GM13976 (cell line): Measurements from ENCODE around the gene TSHZ3.

Experiments used
- DNase-seq: peaks from one replicate; pipeline ENCODE4 v3.0.0; 2012; ENCODE audit warnings: low spot score
- in situ Hi-C: fragments of 300-500 bp; cut with MboI; formaldehyde crosslinking; loops from one replicate; pipeline ENCODE4 v1.12.0; 2022; ENCODE audit warnings: low sequenced_read_pairs, mixed read lengths, inconsistent platforms; ENCODE audit not compliant: unreplicated experiment
- TF ChIP-seq, protein P1 (sequence below): IDR thresholded peaks from 2 replicates; pipeline ENCODE4 v1.5.1; 2012; ENCODE audit warnings: borderline replicate concordance, mild to moderate bottlenecking; ENCODE audit not compliant: insufficient read depth; ENCODE audit errors: extremely low read depth, missing control alignments, control extremely low read depth

The TSHZ3 gene

DNA sequence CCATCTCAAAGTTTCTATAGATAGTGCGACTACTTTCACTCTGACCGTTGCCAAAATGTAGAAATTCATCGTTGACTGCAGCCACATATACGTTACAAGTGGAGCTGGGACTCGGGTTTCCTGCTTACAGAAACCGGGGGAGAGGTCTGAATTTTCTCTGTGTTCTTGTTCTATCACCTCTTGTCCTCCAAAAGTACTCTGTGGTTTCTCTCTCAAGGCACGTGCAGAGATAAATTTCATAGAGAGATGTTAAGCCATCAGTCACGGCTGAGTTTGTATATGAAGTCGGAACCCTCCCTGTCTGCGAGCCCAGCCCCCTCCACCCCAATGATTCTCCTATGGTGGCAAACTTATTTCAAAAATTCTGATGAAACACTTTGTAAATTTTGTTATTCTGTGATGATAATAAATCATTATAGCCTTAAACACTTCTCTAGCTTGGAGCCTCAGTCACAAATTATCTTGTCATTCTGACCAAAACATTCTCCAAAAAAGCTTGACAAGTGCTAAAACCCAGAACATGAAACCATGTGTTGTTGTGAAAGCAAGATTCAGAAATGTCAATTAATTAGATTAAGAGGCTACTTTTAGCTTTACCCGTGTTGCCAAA, 87.5 kb downstream of the TSHZ3 start:
- in situ Hi-C loops: no loop called here
- TF ChIP-seq, protein P1, sequence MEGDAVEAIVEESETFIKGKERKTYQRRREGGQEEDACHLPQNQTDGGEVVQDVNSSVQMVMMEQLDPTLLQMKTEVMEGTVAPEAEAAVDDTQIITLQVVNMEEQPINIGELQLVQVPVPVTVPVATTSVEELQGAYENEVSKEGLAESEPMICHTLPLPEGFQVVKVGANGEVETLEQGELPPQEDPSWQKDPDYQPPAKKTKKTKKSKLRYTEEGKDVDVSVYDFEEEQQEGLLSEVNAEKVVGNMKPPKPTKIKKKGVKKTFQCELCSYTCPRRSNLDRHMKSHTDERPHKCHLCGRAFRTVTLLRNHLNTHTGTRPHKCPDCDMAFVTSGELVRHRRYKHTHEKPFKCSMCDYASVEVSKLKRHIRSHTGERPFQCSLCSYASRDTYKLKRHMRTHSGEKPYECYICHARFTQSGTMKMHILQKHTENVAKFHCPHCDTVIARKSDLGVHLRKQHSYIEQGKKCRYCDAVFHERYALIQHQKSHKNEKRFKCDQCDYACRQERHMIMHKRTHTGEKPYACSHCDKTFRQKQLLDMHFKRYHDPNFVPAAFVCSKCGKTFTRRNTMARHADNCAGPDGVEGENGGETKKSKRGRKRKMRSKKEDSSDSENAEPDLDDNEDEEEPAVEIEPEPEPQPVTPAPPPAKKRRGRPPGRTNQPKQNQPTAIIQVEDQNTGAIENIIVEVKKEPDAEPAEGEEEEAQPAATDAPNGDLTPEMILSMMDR: no peak

DNA sequence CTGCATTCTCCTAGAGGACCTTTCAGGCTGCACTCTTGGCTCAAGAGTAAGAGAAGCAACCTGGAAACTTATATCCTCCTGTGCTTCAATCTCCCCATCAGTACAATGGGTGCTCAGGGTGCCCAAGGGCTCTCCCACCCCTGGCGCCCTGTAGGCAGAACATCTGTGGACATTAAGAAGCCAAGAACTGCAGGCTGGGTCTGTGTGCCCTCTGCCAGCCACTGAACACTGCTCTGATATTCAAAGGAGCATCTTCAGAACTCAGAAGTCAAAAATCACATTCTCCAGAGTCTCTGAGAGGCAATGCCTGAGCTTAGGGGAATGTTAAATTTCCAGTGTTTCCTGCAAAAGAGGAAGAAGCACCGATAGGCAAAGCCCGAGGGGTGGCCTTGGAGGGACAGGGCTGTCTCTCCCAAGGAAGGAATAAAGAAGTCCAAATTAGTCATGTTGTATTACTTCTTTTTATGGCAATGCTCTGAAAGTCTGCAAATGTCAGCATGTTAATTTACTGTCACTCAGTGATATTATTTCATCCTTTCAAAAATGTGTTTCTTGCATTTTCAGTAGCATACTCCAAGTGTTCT, 88.1 kb downstream of the TSHZ3 start:
- no peak for DNase-seq
- TF ChIP-seq, protein P1: no peak
- in situ Hi-C loops: no loop called here

More for the DNA sequence above, 87.5 kb downstream of the TSHZ3 start:
- DNase-seq: no peak

DNA sequence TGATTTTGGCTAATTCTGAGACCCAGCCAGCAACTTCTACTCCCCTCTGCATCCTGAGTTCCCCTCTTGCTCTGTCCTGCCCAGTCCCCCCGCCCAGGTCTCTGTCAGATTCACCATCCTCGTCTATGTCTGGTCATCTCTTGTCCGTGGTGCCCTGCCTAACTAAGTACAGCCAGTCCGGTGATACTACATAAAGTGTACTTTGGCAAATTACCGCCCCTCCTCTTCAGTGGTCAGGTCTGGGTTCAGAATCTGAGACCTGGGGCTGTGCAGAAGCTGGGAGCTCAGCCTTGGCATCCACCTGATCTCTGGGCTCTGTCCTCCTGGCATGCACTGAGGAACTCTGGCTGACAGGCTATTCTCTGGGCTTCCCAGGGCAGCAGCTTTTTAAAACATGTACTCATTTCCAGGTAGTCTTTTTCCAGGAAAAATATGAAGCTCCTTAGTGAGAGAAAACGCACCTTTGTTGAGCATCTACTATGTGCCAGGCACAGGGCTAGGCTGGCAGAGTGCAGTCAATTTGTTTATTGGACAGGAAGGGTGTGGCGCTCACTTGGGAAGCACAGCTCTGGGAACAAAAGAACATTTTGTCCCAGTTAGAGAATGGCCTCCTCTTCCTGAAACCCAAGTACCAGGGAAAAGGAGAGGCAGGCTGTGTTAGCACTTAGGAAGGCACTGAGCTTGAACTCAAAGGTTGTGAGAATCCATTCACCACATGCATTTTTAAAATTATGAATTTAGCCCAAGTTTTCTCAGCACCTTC, 88.9 kb downstream of the TSHZ3 start:
- TF ChIP-seq, protein P1: no peak
- in situ Hi-C loops: no loop called here
- DNase-seq: no peak

DNA sequence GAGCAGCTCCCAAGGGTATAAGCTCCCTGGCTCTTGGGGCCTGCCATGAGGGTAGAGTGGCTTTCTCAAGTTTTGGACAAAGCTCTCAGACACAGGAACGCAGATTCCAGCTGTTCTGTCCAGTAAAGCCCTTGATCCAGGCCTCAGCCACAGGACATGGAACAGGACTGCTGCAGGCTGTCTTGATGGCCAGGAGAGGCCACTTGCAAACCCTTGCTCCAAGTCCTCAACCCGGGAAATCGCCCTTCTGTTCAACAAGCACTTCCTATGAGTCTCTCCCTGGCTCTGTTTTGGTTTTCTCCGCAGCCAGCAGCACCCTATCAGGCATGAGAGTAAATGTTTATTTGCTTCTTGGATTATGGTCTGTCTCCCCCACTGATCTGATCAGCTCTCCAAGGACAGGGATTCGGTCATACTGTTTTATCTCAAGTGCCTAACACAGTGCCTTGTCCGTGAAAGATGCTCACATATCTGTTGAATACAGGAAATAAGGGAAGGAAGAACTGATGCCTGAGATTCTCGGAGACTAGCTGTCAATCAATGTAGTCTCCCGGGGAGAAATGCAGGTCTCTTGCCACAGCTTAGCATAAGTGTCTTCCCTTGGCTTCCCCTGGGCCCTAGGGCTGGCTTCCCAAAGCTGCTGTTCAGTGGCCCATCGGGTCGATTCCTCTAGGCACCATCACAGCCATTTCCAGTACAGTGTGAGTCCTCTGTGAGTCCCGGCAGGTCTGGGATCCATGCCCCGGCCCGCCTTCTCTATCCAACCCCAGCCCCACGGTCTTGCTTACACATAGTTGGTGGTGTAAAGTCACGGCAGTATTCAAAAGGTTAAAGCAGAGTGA, 90.8 kb downstream of the TSHZ3 start:
- TF ChIP-seq, protein P1: no peak
- no peak for DNase-seq
- in situ Hi-C loops: no loop called here

DNA sequence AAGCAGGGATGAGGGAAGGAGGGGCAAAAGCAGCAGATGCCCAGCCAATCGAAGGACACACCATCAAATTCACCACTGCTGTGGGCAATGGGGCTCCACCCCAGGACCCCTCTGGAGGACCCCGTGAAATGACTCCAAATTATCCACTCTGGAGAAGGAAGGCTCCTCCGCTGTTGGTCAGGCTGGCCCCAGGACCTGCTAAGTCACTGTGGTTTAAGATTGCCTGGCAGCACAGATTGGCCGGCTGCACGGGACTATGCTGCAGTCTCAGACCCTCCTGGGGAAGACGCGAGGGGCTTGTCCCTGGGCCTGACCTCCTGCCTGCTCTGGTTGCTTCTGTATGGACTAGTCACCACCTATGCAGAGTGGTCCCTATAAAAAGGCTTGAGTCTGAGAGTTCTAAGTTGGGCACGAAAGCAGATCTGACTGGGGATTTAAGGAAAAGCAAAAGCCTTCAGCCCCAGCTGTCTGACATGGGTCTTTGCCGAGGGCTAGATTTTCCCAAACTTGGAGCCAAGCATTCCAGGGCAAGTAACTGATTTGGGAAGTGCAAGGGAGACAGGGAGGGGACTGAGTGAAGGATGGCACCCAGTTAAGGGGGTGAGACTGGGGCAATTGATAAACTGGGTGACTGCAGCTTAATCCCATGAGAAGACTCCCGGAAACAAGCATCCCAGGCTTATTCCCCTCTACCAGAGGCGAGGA, 91.7 kb downstream of the TSHZ3 start:
- TF ChIP-seq, protein P1: no peak
- in situ Hi-C loops: no loop called here
- DNase-seq: no peak

DNA sequence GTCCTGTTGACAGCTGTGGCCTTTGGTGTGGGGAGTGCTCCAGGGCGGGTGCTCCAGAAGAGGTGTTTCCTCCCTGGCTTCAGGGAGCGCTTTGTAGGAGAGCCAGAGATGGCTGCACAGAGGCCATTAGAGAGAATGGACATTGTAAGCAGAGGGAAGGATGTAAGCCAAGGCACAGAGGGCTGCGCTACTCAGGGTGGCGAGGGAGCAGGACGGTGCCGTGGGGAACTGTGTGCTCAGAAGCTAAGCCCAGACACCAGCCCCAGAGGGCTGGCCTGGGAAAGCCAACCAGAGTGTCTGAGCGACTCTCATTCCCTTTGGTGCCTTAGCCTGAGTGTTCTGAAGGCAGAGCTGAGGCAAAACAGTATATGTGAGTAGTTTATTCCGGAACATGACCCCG, 92.2 kb downstream of the TSHZ3 start:
- TF ChIP-seq, protein P1: no peak
- in situ Hi-C loops: no loop called here
- DNase-seq: no peak
